ENCODE measurements around the gene UBTD1. TPM values are rescaled to one million over a fixed set of nuclear protein-coding genes. Genes with fewer than 3 reads are reported as not detected.
"Not testable (repeated sequence)": the region's sequence is repeated elsewhere in the genome, so short reads cannot be mapped to it uniquely, and the experiment has no call there.

UBTD1 gene
- total RNA-seq, 4 donors from 2014 or later = 0.29 to 25.9 (median 6.7) TPM

- no peaks in the 10 kb centered on the region for H3K27me3 ChIP-seq
- no peaks in the 10 kb centered on the region for H3K36me3 ChIP-seq
- no peak for DNase-seq
- intact Hi-C loops (cut with DNase I; ENCODE audit: low total_unique reads) = no loop called here
- no peak for TF ChIP-seq POLR2A (IDR thresholded peaks at IDR 0.05)
- TF ChIP-seq CTCF (IDR thresholded peaks at IDR 0.05) = no peak
- H3K9me3 ChIP-seq = no peaks in the 10 kb centered on the region
- H3K4me1 ChIP-seq = no peaks in the 10 kb centered on the region
- no peak overlapping the region for H3K4me3 ChIP-seq
- no peak overlapping the region for H3K27ac ChIP-seq
These were observed 30.6 kb upstream of the UBTD1 start for GRCh38 chr10:97468162-97468561.

- H3K27ac ChIP-seq; intact Hi-C loops (cut with DNase I; ENCODE audit: low total_unique reads); H3K27me3 ChIP-seq; H3K36me3 ChIP-seq; H3K9me3 ChIP-seq; H3K4me3 ChIP-seq; H3K4me1 ChIP-seq; DNase-seq: not testable (repeated sequence)
These were observed 29.9 kb upstream of the UBTD1 start for GRCh38 chr10:97468781-97469180.

GRCh38 chr10:97474918-97475317 lies 23.8 kb upstream of the UBTD1 start:
- Histone ChIP-seq H3K4me3 (no peak overlapping the region), H3K9me3 (no peaks in the 10 kb centered on the region), H3K36me3 (no peaks in the 10 kb centered on the region), H3K27ac (no peak overlapping the region), H3K27me3 (no peaks in the 10 kb centered on the region), H3K4me1 (no peaks in the 10 kb centered on the region)
- TF ChIP-seq CTCF (IDR thresholded peaks at IDR 0.05) (no peak), POLR2A (IDR thresholded peaks at IDR 0.05) (no peak)
- intact Hi-C loops (cut with DNase I; ENCODE audit: low total_unique reads) = no loop called here
- no peak for DNase-seq

- Histone ChIP-seq H3K4me1 (no peaks in the 10 kb centered on the region), H3K36me3 (no peaks in the 10 kb centered on the region), H3K27me3 (no peaks in the 10 kb centered on the region), H3K27ac (no peak overlapping the region), H3K9me3 (no peaks in the 10 kb centered on the region), H3K4me3 (no peak overlapping the region)
- intact Hi-C loops (cut with DNase I; ENCODE audit: low total_unique reads) = no loop called here
- TF ChIP-seq CTCF (IDR thresholded peaks at IDR 0.05) (no peak), POLR2A (IDR thresholded peaks at IDR 0.05) (no peak)
- no peak for DNase-seq
These were observed 22.7 kb upstream of the UBTD1 start for GRCh38 chr10:97475936-97476594.

- H3K27ac ChIP-seq; H3K36me3 ChIP-seq; intact Hi-C loops (cut with DNase I; ENCODE audit: low total_unique reads): not testable (repeated sequence)
These were observed 19.3 kb upstream of the UBTD1 start for GRCh38 chr10:97479410-97479809.

GRCh38 chr10:97479939-97480338 lies 18.8 kb upstream of the UBTD1 start:
- H3K9me3 ChIP-seq = no peaks in the 10 kb centered on the region
- H3K4me3 ChIP-seq = no peak overlapping the region
- H3K27me3 ChIP-seq = no peaks in the 10 kb centered on the region
- no peaks in the 10 kb centered on the region for H3K36me3 ChIP-seq
- no peaks in the 10 kb centered on the region for H3K4me1 ChIP-seq
- no peak for TF ChIP-seq CTCF (IDR thresholded peaks at IDR 0.05)
- no peak for TF ChIP-seq POLR2A (IDR thresholded peaks at IDR 0.05)
- DNase-seq = no peak
- no peak overlapping the region for H3K27ac ChIP-seq
- intact Hi-C loops (cut with DNase I; ENCODE audit: low total_unique reads) = no loop called here

More at GRCh38 chr10:97479410-97479809, 19.3 kb upstream of the UBTD1 start:
- not testable (repeated sequence) for H3K9me3 ChIP-seq, H3K27me3 ChIP-seq, H3K4me1 ChIP-seq, H3K4me3 ChIP-seq, DNase-seq
